Body of pancreas (tissue), 4 donors: Measurements from ENCODE around the gene UBXN7.

Experiments used
- CTCF ChIP-seq, 7 experiments: fragments of 450-650 bp in 4 of 7; fragments of 200-600 bp in 3 of 7; sonication (generic) in 3 of 7; IDR thresholded peaks; one replicate each; pipeline ENCODE4 v1.5.1; 2016 to 2019; ENCODE audit warnings: antibody characterized with exemption in 7 of 7
- POLR2A ChIP-seq, 3 donors: fragments of 450-650 bp; IDR thresholded peaks; one replicate each; pipeline ENCODE4 v1.6.1; 2016; ENCODE audit warnings: antibody characterized with exemption in 3 of 3, mild to moderate bottlenecking in 2 of 3

- TF ChIP-seq CTCF (IDR thresholded peaks at IDR 0.05) (no peak), POLR2A (IDR thresholded peaks at IDR 0.05) (no peak)
Measured at GRCh38 chr3:196423044-196423781, 9.0 kb downstream of the UBXN7 start.
